IPS DF 4.7 (cell line): Measurements from ENCODE around the gene SUMO2.
"Not testable (repeated sequence)": the region's sequence is repeated elsewhere in the genome, so short reads cannot be mapped to it uniquely, and the experiment has no call there.

ENCODE experiments used
- DNase-seq: peaks from one replicate; pipeline ENCODE4 v3.0.0-alpha.2; 2013; ENCODE audit warnings: low spot score; ENCODE audit errors: extremely low read depth

The SUMO2 gene

GRCh38 chr17:75144816-75145512 is 37.8 kb downstream of the SUMO2 start:
- no peak for DNase-seq

GRCh38 chr17:75142236-75142971 is 40.4 kb downstream of the SUMO2 start:
- no peak for DNase-seq

- no peak for DNase-seq
These were observed 44.2 kb downstream of the SUMO2 start for GRCh38 chr17:75138519-75138918.

- not testable (repeated sequence) for DNase-seq
These were observed 45.0 kb downstream of the SUMO2 start for GRCh38 chr17:75137762-75138161.

GRCh38 chr17:75135946-75136345 is 46.8 kb downstream of the SUMO2 start:
- no peak for DNase-seq

GRCh38 chr17:75135452-75135851 is 47.3 kb downstream of the SUMO2 start:
- no peak for DNase-seq

GRCh38 chr17:75133607-75134347 is 49.0 kb downstream of the SUMO2 start:
- DNase-seq = not testable (repeated sequence)

- no peak for DNase-seq
These were observed 49.8 kb downstream of the SUMO2 start for GRCh38 chr17:75133001-75133400.

GRCh38 chr17:75132018-75133000 is 50.5 kb downstream of the SUMO2 start:
- DNase-seq = not testable (repeated sequence)

GRCh38 chr17:75131278-75132017 is 51.3 kb downstream of the SUMO2 start, which contains the start of gene NT5C:
Gene NT5C (minus strand): TSS chr17:75131742. CDS start chr17:75131707, 35 bp downstream.
- no peak for DNase-seq

- no peak for DNase-seq
These were observed 52.0 kb downstream of the SUMO2 start for GRCh38 chr17:75130632-75131277.

GRCh38 chr17:75130059-75130631 is 52.6 kb downstream of the SUMO2 start:
- DNase-seq = no peak

- DNase-seq = no peak
These were observed 53.2 kb downstream of the SUMO2 start for GRCh38 chr17:75129576-75129975.

- DNase-seq = no peak
These were observed 53.9 kb downstream of the SUMO2 start for GRCh38 chr17:75128694-75129505.

- not testable (repeated sequence) for DNase-seq
These were observed 54.8 kb downstream of the SUMO2 start for GRCh38 chr17:75127936-75128335.

GRCh38 chr17:75126954-75127353 is 55.8 kb downstream of the SUMO2 start:
- no peak for DNase-seq

- DNase-seq = no peak
These were observed 56.8 kb downstream of the SUMO2 start for GRCh38 chr17:75125984-75126383.

- DNase-seq = no peak
These were observed 58.0 kb downstream of the SUMO2 start for GRCh38 chr17:75124819-75125162.
